ENCODE data around the gene TGFBR3L. TPM values are rescaled to one million over a fixed set of nuclear protein-coding genes. Genes with fewer than 3 reads are reported as not detected.

TGFBR3L gene
- total RNA-seq, 1 donor, result 0.99 TPM

GRCh38 chr19:7869453-7869909, 45.1 kb upstream of the TGFBR3L start:
- TF ChIP-seq CTCF (IDR thresholded peaks at IDR 0.05; ENCODE audit: insufficient read depth, low read length), result no peak
- peak; percentile 25 for DNase-seq (ENCODE audit: low read depth)
- H3K4me3 ChIP-seq (ENCODE audit: low read depth, low read length), result peak overlapping the region; percentile 56

- TF ChIP-seq CTCF (IDR thresholded peaks at IDR 0.05; ENCODE audit: insufficient read depth, low read length), result no peak
- DNase-seq (ENCODE audit: low read depth), result peak; percentile 44
- H3K4me3 ChIP-seq (ENCODE audit: low read depth, low read length), result no peak overlapping the region
Observed at GRCh38 chr19:7869910-7870511, 44.6 kb upstream of the TGFBR3L start.

GRCh38 chr19:7870571-7871436, 43.8 kb upstream of the TGFBR3L start:
- no peak overlapping the region for H3K4me3 ChIP-seq (ENCODE audit: low read depth, low read length)
- no peak for TF ChIP-seq CTCF (IDR thresholded peaks at IDR 0.05; ENCODE audit: insufficient read depth, low read length)
- DNase-seq (ENCODE audit: low read depth), result peak; percentile 46

- DNase-seq (ENCODE audit: low read depth), result peak; percentile 97
- H3K4me3 ChIP-seq (ENCODE audit: low read depth, low read length), result peak overlapping the region; percentile 61
- no peak for TF ChIP-seq CTCF (IDR thresholded peaks at IDR 0.05; ENCODE audit: insufficient read depth, low read length)
Observed at GRCh38 chr19:7871437-7872305, 43.0 kb upstream of the TGFBR3L start.

GRCh38 chr19:7872306-7873204, 42.1 kb upstream of the TGFBR3L start:
- peak overlapping the region; percentile 19 for H3K4me3 ChIP-seq (ENCODE audit: low read depth, low read length)
- DNase-seq (ENCODE audit: low read depth), result no peak
- no peak for TF ChIP-seq CTCF (IDR thresholded peaks at IDR 0.05; ENCODE audit: insufficient read depth, low read length)
